ENCODE measurements around the gene LZTFL1. TPM values are rescaled to one million over a fixed set of nuclear protein-coding genes. Genes with fewer than 3 reads are reported as not detected.

LZTFL1 gene
- total and polyA plus RNA-seq, 8 donors, result 17.0 to 66.8 (median 50.8) TPM

DNA sequence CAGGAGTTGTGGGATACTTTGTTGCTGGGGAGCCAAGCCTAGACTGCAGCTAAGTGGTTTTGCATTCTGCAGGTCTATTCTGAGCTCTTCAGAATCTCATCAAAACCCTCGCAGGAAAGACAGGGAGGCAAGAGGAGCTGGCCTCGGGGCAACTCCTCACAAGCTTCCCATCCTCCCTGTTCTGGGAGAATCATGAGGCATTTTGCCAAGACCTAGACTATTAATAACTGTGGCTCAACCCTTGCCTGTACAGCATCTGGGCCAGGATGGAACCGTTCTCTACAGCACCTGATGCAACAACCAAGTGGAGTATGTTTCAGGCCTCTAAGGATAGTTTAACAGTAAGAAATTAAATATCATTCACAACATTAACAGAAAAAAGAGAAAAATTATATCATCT is 25.4 kb downstream of the LZTFL1 start:
- no peaks in the 10 kb centered on the region for H3K27me3 ChIP-seq
- H3K27ac ChIP-seq, result no peak overlapping the region
- intact Hi-C loops (cut with DNase I), result no loop called here
- H3K4me1 ChIP-seq, result peaks cover 6 to 7% of the 10 kb centered on the region in 2 donors
- peaks cover 0 to 6% of the 10 kb centered on the region in 2 donors for H3K9me3 ChIP-seq
- peaks cover 0 to 2% of the 10 kb centered on the region in 2 donors for H3K36me3 ChIP-seq
- DNase-seq (no peak), ATAC-seq (peak; percentile 9)
- TF ChIP-seq, protein P1, sequence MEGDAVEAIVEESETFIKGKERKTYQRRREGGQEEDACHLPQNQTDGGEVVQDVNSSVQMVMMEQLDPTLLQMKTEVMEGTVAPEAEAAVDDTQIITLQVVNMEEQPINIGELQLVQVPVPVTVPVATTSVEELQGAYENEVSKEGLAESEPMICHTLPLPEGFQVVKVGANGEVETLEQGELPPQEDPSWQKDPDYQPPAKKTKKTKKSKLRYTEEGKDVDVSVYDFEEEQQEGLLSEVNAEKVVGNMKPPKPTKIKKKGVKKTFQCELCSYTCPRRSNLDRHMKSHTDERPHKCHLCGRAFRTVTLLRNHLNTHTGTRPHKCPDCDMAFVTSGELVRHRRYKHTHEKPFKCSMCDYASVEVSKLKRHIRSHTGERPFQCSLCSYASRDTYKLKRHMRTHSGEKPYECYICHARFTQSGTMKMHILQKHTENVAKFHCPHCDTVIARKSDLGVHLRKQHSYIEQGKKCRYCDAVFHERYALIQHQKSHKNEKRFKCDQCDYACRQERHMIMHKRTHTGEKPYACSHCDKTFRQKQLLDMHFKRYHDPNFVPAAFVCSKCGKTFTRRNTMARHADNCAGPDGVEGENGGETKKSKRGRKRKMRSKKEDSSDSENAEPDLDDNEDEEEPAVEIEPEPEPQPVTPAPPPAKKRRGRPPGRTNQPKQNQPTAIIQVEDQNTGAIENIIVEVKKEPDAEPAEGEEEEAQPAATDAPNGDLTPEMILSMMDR (IDR thresholded peaks at IDR 0.05), result no peak
- no peak overlapping the region for H3K4me3 ChIP-seq

GRCh38 chr3:45814322-45814721 is 27.6 kb downstream of the LZTFL1 start:
- H3K27ac ChIP-seq, result no peak overlapping the region
- H3K4me1 ChIP-seq, result peaks cover 6 to 7% of the 10 kb centered on the region in 2 donors
- intact Hi-C loops (cut with DNase I), result no loop called here
- peaks cover 0 to 6% of the 10 kb centered on the region in 2 donors for H3K9me3 ChIP-seq
- no peaks in the 10 kb centered on the region for H3K36me3 ChIP-seq
- no peak overlapping the region for H3K4me3 ChIP-seq
- TF ChIP-seq, protein P1 (IDR thresholded peaks at IDR 0.05), result no peak
- ATAC-seq (no peak), DNase-seq (no peak)
- H3K27me3 ChIP-seq, result no peaks in the 10 kb centered on the region

GRCh38 chr3:45807681-45808540 is 34.0 kb downstream of the LZTFL1 start:
- Histone ChIP-seq H3K27me3 (no peaks in the 10 kb centered on the region), H3K27ac (no peak overlapping the region), H3K36me3 (no peaks in the 10 kb centered on the region), H3K4me1 (no peaks in the 10 kb centered on the region), H3K4me3 (no peak overlapping the region), H3K9me3 (no peaks in the 10 kb centered on the region)
- DNase-seq (no peak), ATAC-seq (no peak)
- intact Hi-C loops (cut with DNase I), result no loop called here
- TF ChIP-seq, protein P1 (IDR thresholded peaks at IDR 0.05), result no peak

- DNase-seq (no peak), ATAC-seq (peak; percentile 20)
- Histone ChIP-seq H3K9me3 (no peaks in the 10 kb centered on the region), H3K36me3 (no peaks in the 10 kb centered on the region), H3K4me3 (no peak overlapping the region), H3K27me3 (no peaks in the 10 kb centered on the region), H3K27ac (no peak overlapping the region), H3K4me1 (no peaks in the 10 kb centered on the region)
- TF ChIP-seq, protein P1 (IDR thresholded peaks at IDR 0.05), result no peak
- intact Hi-C loops (cut with DNase I), result no loop called here
Observed at GRCh38 chr3:45807133-45807532, 34.8 kb downstream of the LZTFL1 start.

DNA sequence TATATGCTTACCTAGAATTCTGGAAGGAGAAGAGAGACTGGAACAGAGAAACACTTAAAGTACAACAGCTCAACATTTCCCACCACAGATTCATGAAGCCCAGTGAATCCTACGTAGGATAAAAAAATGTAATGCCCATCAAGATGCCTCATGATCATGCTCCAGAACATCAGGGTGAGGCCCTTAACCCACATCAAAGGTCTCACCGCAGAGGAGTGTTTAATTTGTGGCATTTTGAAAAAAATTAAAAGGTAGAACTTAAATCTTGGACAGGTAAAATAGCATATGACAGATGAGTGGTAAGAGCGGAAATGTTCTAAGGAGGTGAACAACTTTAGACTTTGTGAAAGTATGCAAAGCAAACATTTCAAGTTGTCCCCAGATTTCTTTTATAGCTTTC is 35.8 kb downstream of the LZTFL1 start:
- DNase-seq (no peak), ATAC-seq (peak; percentile 78)
- H3K9me3 ChIP-seq, result no peaks in the 10 kb centered on the region

More for the DNA sequence above, 35.8 kb downstream of the LZTFL1 start:
- no peaks in the 10 kb centered on the region for H3K27me3 ChIP-seq
- TF ChIP-seq, protein P1 (IDR thresholded peaks at IDR 0.05), result no peak
- H3K36me3 ChIP-seq, result no peaks in the 10 kb centered on the region
- intact Hi-C loops (cut with DNase I), result no loop called here
- H3K27ac ChIP-seq, result no peak overlapping the region
- H3K4me3 ChIP-seq, result no peak overlapping the region
- H3K4me1 ChIP-seq, result no peaks in the 10 kb centered on the region

All from left lung (tissue), 10 donors.